SJSA1 (cell line): Measurements from ENCODE around the gene OXER1. TPM values are rescaled to one million over a fixed set of nuclear protein-coding genes. Genes with fewer than 3 reads are reported as not detected.
"Not testable (repeated sequence)": the region's sequence is repeated elsewhere in the genome, so short reads cannot be mapped to it uniquely, and the experiment has no call there.

Experiments
- DNase-seq, 2 experiments: peaks; one replicate each; pipeline ENCODE4 v3.0.0-alpha.2; 2015 to 2020; ENCODE audit warnings: low spot score in 2 of 2, low read depth in 1 of 2
- H3K27ac ChIP-seq: fragments of 250-450 bp; sonication (Bioruptor Pico); 2 replicates; pipeline ENCODE4 v1.5.1; 2020; ENCODE audit warnings: mild to moderate bottlenecking, moderate library complexity
- H3K27me3 ChIP-seq: fragments of 250-450 bp; sonication (Bioruptor Pico); replicated peaks from 2 replicates; pipeline ENCODE4 v1.5.1; 2020; ENCODE audit warnings: mild to moderate bottlenecking, moderate library complexity
- H3K36me3 ChIP-seq: fragments of 250-450 bp; sonication (Bioruptor Pico); 2 replicates; pipeline ENCODE4 v1.5.1; 2020; ENCODE audit warnings: mild to moderate bottlenecking
- H3K4me1 ChIP-seq: fragments of 250-450 bp; sonication (Bioruptor Pico); replicated peaks from 2 replicates; pipeline ENCODE4 v1.6.1; 2021; ENCODE audit warnings: mild to moderate bottlenecking
- H3K4me3 ChIP-seq: fragments of 250-450 bp; sonication (Bioruptor Pico); 2 replicates; pipeline ENCODE4 v1.5.1; 2020; ENCODE audit warnings: mild to moderate bottlenecking
- H3K9me3 ChIP-seq: fragments of 250-450 bp; sonication (Bioruptor Pico); replicated peaks from 2 replicates; pipeline ENCODE4 v1.5.1; 2020; ENCODE audit warnings: mild to moderate bottlenecking
- total RNA-seq: library from RNA; depleted of rRNA; stranded (reverse); fragments of >200 nt; shearing (Covaris generic); gene quantifications from 2 replicates; pipeline ENCODE4 v1.2.3, GENCODE V29; 2014

OXER1 gene
- total RNA-seq, 1 experiment from 2014 or later, result not detected

GRCh38 chr2:42742740-42743658 lies 20.9 kb downstream of the OXER1 start:
- no peaks in the 10 kb centered on the region for H3K36me3 ChIP-seq
- DNase-seq, result no peak
- H3K27me3 ChIP-seq, result no peaks in the 10 kb centered on the region
- H3K4me1 ChIP-seq, result no peaks in the 10 kb centered on the region
- no peak overlapping the region for H3K4me3 ChIP-seq
- no peaks in the 10 kb centered on the region for H3K9me3 ChIP-seq
- no peak overlapping the region for H3K27ac ChIP-seq

GRCh38 chr2:42741140-42741539 lies 22.8 kb downstream of the OXER1 start:
- Histone ChIP-seq H3K27me3 (no peaks in the 10 kb centered on the region), H3K27ac (no peak overlapping the region), H3K36me3 (no peaks in the 10 kb centered on the region), H3K9me3 (no peaks in the 10 kb centered on the region), H3K4me1 (no peaks in the 10 kb centered on the region), H3K4me3 (no peak overlapping the region)
- no peak for DNase-seq

GRCh38 chr2:42736598-42737322 lies 27.2 kb downstream of the OXER1 start:
- H3K4me3 ChIP-seq, result no peak overlapping the region
- H3K4me1 ChIP-seq, result no peaks in the 10 kb centered on the region
- no peaks in the 10 kb centered on the region for H3K27me3 ChIP-seq
- H3K36me3 ChIP-seq, result no peaks in the 10 kb centered on the region
- H3K27ac ChIP-seq, result no peak overlapping the region
- no peak for DNase-seq
- H3K9me3 ChIP-seq, result no peaks in the 10 kb centered on the region

- Histone ChIP-seq H3K27me3 (no peaks in the 10 kb centered on the region), H3K27ac (no peak overlapping the region)
Measured at GRCh38 chr2:42733852-42734251, 30.1 kb downstream of the OXER1 start.

GRCh38 chr2:42731316-42731715 lies 32.6 kb downstream of the OXER1 start:
- not testable (repeated sequence) for H3K27me3 ChIP-seq, H3K4me1 ChIP-seq, H3K27ac ChIP-seq, DNase-seq, H3K36me3 ChIP-seq, H3K4me3 ChIP-seq, H3K9me3 ChIP-seq

More at GRCh38 chr2:42733852-42734251, 30.1 kb downstream of the OXER1 start:
- no peaks in the 10 kb centered on the region for H3K36me3 ChIP-seq
- no peaks in the 10 kb centered on the region for H3K9me3 ChIP-seq
- no peaks in the 10 kb centered on the region for H3K4me1 ChIP-seq
- no peak for DNase-seq
- H3K4me3 ChIP-seq, result no peak overlapping the region

- DNase-seq, result no peak
- Histone ChIP-seq H3K27me3 (no peaks in the 10 kb centered on the region), H3K4me1 (no peaks in the 10 kb centered on the region), H3K4me3 (no peak overlapping the region), H3K36me3 (no peaks in the 10 kb centered on the region), H3K9me3 (no peaks in the 10 kb centered on the region), H3K27ac (no peak overlapping the region)
Measured at GRCh38 chr2:42726680-42727079, 37.3 kb downstream of the OXER1 start.

GRCh38 chr2:42725657-42726056 lies 38.3 kb downstream of the OXER1 start:
- Histone ChIP-seq H3K27ac (no peak overlapping the region), H3K4me3 (no peak overlapping the region), H3K36me3 (no peaks in the 10 kb centered on the region), H3K27me3 (no peaks in the 10 kb centered on the region), H3K4me1 (no peaks in the 10 kb centered on the region), H3K9me3 (no peaks in the 10 kb centered on the region)
- DNase-seq, result no peak

- H3K36me3 ChIP-seq, result no peaks in the 10 kb centered on the region
- no peak overlapping the region for H3K27ac ChIP-seq
- no peak overlapping the region for H3K4me3 ChIP-seq
- DNase-seq, result no peak
- H3K27me3 ChIP-seq, result no peaks in the 10 kb centered on the region
- H3K9me3 ChIP-seq, result no peaks in the 10 kb centered on the region
- no peaks in the 10 kb centered on the region for H3K4me1 ChIP-seq
Measured at GRCh38 chr2:42724886-42725285, 39.0 kb downstream of the OXER1 start.

GRCh38 chr2:42723465-42723864 lies 40.5 kb downstream of the OXER1 start:
- no peak for DNase-seq
- Histone ChIP-seq H3K9me3 (no peaks in the 10 kb centered on the region), H3K27me3 (no peaks in the 10 kb centered on the region), H3K4me1 (no peaks in the 10 kb centered on the region), H3K27ac (no peak overlapping the region), H3K4me3 (no peak overlapping the region), H3K36me3 (no peaks in the 10 kb centered on the region)

GRCh38 chr2:42722320-42723190 lies 41.4 kb downstream of the OXER1 start:
- no peak overlapping the region for H3K27ac ChIP-seq
- DNase-seq, result no peak
- H3K9me3 ChIP-seq, result no peaks in the 10 kb centered on the region
- no peaks in the 10 kb centered on the region for H3K27me3 ChIP-seq
- no peaks in the 10 kb centered on the region for H3K36me3 ChIP-seq
- H3K4me1 ChIP-seq, result no peaks in the 10 kb centered on the region
- H3K4me3 ChIP-seq, result no peak overlapping the region

- H3K36me3 ChIP-seq, result no peaks in the 10 kb centered on the region
- no peak overlapping the region for H3K4me3 ChIP-seq
- H3K4me1 ChIP-seq, result no peaks in the 10 kb centered on the region
- no peak for DNase-seq
- no peaks in the 10 kb centered on the region for H3K27me3 ChIP-seq
- no peaks in the 10 kb centered on the region for H3K9me3 ChIP-seq
- no peak overlapping the region for H3K27ac ChIP-seq
Measured at GRCh38 chr2:42721898-42722297, 42.0 kb downstream of the OXER1 start.

GRCh38 chr2:42714686-42715085 lies 49.2 kb downstream of the OXER1 start:
- Histone ChIP-seq H3K36me3 (no peaks in the 10 kb centered on the region), H3K4me3 (no peak overlapping the region), H3K27ac (no peak overlapping the region), H3K4me1 (no peaks in the 10 kb centered on the region), H3K9me3 (no peaks in the 10 kb centered on the region), H3K27me3 (no peaks in the 10 kb centered on the region)
- no peak for DNase-seq

- H3K27me3 ChIP-seq, result no peaks in the 10 kb centered on the region
Measured at GRCh38 chr2:42713920-42714319, 50.0 kb downstream of the OXER1 start.

More at GRCh38 chr2:42713920-42714319, 50.0 kb downstream of the OXER1 start:
- Histone ChIP-seq H3K36me3 (peaks cover 6% of the 10 kb centered on the region; the same call in 1 of the 2 replicates), H3K4me1 (no peaks in the 10 kb centered on the region), H3K27ac (no peak overlapping the region), H3K4me3 (no peak overlapping the region), H3K9me3 (no peaks in the 10 kb centered on the region)
- no peak for DNase-seq
